H1 (cell line): ENCODE measurements around the gene RUFY3. TPM values are rescaled to one million over a fixed set of nuclear protein-coding genes. Genes with fewer than 3 reads are reported as not detected.
A peak's percentile ranks its signal among the peaks of the same experiment; 100 is the strongest.

Experiments used
- CTCF ChIA-PET: fragments of 300-600 bp; sonication (Branson Sonifier 250); formaldehyde crosslinking; loops from one replicate; lab custom pipeline; 2021; ENCODE audit not compliant: partially characterized antibody; lab: Charles Lee
- POLR2A ChIA-PET: fragments of 300-600 bp; sonication (Branson Sonifier 250); formaldehyde crosslinking; loops from one replicate; lab custom pipeline; 2021; ENCODE audit warnings: inconsistent platforms; ENCODE audit not compliant: partially characterized antibody; lab: Charles Lee
- DNase-seq, 2 experiments: peaks; one replicate each; pipeline versions ENCODE4 v3.0.0 to v3.0.0-alpha.2; 2010 to 2022; ENCODE audit warnings: low spot score in 2 of 2, low read depth in 1 of 2, mixed read lengths in 1 of 2
- FAIRE-seq: peaks from 2 replicates; lab custom pipeline; 2011; peaks lifted over from hg19 to GRCh38; lab: Jason Lieb, UNC
- H2AFZ ChIP-seq: 2 replicates; pipeline ENCODE4 v1.8.1; 2012; ENCODE audit warnings: low read length, inconsistent platforms
- H2AK5ac ChIP-seq: 2 replicates; pipeline ENCODE4 v1.6.1; 2013; ENCODE audit warnings: low read depth, low read length
- H2BK120ac ChIP-seq: replicated peaks from 2 replicates; pipeline ENCODE3; 2013; ENCODE audit warnings: low read depth, low read length, inconsistent platforms
- H2BK12ac ChIP-seq: 2 replicates; pipeline ENCODE4 v1.6.1; 2013; ENCODE audit warnings: low read depth, low read length
- H2BK15ac ChIP-seq: 2 replicates; pipeline ENCODE4 v1.6.1; 2013; ENCODE audit warnings: low read length
- H2BK20ac ChIP-seq: 2 replicates; pipeline ENCODE4 v1.6.1; 2013; ENCODE audit warnings: low read length
- H2BK5ac ChIP-seq: 2 replicates; pipeline ENCODE4 v1.6.1; 2013; ENCODE audit warnings: low read depth, low read length
- H3K14ac ChIP-seq: 2 replicates; pipeline ENCODE4 v1.6.1; 2013; ENCODE audit warnings: inconsistent platforms; ENCODE audit not compliant: insufficient read length
- H3K18ac ChIP-seq: 2 replicates; pipeline ENCODE4 v1.6.1; 2013; ENCODE audit warnings: low read length; ENCODE audit errors: extremely low read depth
- H3K23ac ChIP-seq: 2 replicates; pipeline ENCODE4 v1.6.1; 2013; ENCODE audit warnings: inconsistent platforms; ENCODE audit not compliant: insufficient read length
- H3K23me2 ChIP-seq: 2 replicates; pipeline ENCODE4 v1.6.1; 2013; ENCODE audit warnings: low read depth, low read length
- H3K27ac ChIP-seq: 2 replicates; pipeline ENCODE4 v1.6.1; 2011; ENCODE audit warnings: low read depth, low read length, inconsistent platforms
- H3K27me3 ChIP-seq, 4 experiments: replicated peaks in 1 of 4; 1 replicate in 1 of 4; 2 replicates in 3 of 4; pipeline versions ENCODE4 v1.6.1 to v1.8.1; 2011 to 2013; ENCODE audit warnings: low read length in 3 of 4, mild to moderate bottlenecking in 3 of 4, inconsistent platforms in 2 of 4, mixed read lengths in 2 of 4, moderate library complexity in 1 of 4; ENCODE audit not compliant: control insufficient read depth in 3 of 4, insufficient read depth in 3 of 4; ENCODE audit errors: extremely low read depth in 1 of 4
- H3K36me3 ChIP-seq, 4 experiments: 2 replicates each; pipeline versions ENCODE4 v1.6.1 to v1.8.1; 2011 to 2013; ENCODE audit warnings: mild to moderate bottlenecking in 4 of 4, low read length in 3 of 4, moderate library complexity in 2 of 4, control low read depth in 1 of 4, inconsistent platforms in 1 of 4; ENCODE audit not compliant: insufficient read depth in 4 of 4, control insufficient read depth in 2 of 4
- H3K4ac ChIP-seq: replicated peaks from 2 replicates; pipeline ENCODE3; 2013; ENCODE audit warnings: low read length, low read depth, mixed read lengths, inconsistent platforms; ENCODE audit not compliant: insufficient read length
- H3K4me1 ChIP-seq, 4 experiments: replicated peaks in 1 of 4; 1 replicate in 1 of 4; 2 replicates in 3 of 4; pipeline versions ENCODE4 v1.6.1 to v1.8.1; 2011 to 2013; ENCODE audit warnings: low read length in 3 of 4, inconsistent platforms in 2 of 4, mixed read lengths in 1 of 4; ENCODE audit not compliant: insufficient read depth in 4 of 4, control insufficient read depth in 3 of 4
- H3K4me2 ChIP-seq, 2 experiments: 2 replicates each; pipeline versions ENCODE4 v1.6.1 to v1.8.1; 2011 to 2013; ENCODE audit warnings: low read depth in 2 of 2, low read length in 2 of 2, control low read depth in 1 of 2, inconsistent platforms in 1 of 2, mild to moderate bottlenecking in 1 of 2; ENCODE audit not compliant: insufficient read depth in 1 of 2
- H3K4me3 ChIP-seq, 4 experiments: fragments of 200-600, 300-600 bp in 1 of 4; sonication (generic), shearing (Covaris generic), sonication (Bioruptor Twin) in 1 of 4; 2 replicates each; pipeline versions ENCODE4 v1.5.1 to v1.8.1; 2011 to 2016; ENCODE audit warnings: low read length in 4 of 4, low read depth in 3 of 4, control low read depth in 2 of 4, inconsistent platforms in 2 of 4, mild to moderate bottlenecking in 2 of 4, mixed read lengths in 1 of 4, moderate library complexity in 1 of 4; ENCODE audit not compliant: insufficient read depth in 2 of 4; ENCODE audit errors: extremely low read depth in 1 of 4
- H3K56ac ChIP-seq: replicated peaks from 2 replicates; pipeline ENCODE3; 2013; ENCODE audit warnings: low read depth, mild to moderate bottlenecking, mixed read lengths, low read length, inconsistent platforms; ENCODE audit not compliant: insufficient read length
- H3K79me1 ChIP-seq: 2 replicates; pipeline ENCODE4 v1.6.1; 2013; ENCODE audit warnings: low read depth, low read length, control low read depth
- H3K79me2 ChIP-seq, 2 experiments: 2 replicates each; pipeline versions ENCODE4 v1.6.1 to v1.8.1; 2012 to 2013; ENCODE audit warnings: low read length in 2 of 2, mild to moderate bottlenecking in 2 of 2, inconsistent platforms in 1 of 2; ENCODE audit not compliant: insufficient read depth in 2 of 2, control insufficient read depth in 1 of 2
- H3K9ac ChIP-seq, 4 experiments: replicated peaks in 1 of 4; 1 replicate in 1 of 4; 2 replicates in 3 of 4; pipeline versions ENCODE4 v1.6.1 to v1.8.1; 2011 to 2013; ENCODE audit warnings: low read depth in 3 of 4, low read length in 3 of 4, control low read depth in 2 of 4, mild to moderate bottlenecking in 2 of 4, moderate library complexity in 2 of 4, inconsistent platforms in 1 of 4; ENCODE audit errors: extremely low read depth in 1 of 4
- H3K9me3 ChIP-seq, 2 experiments: 2 replicates each; pipeline versions ENCODE4 v1.6.1 to v1.8.1; 2012 to 2013; ENCODE audit warnings: mild to moderate bottlenecking in 2 of 2, moderate library complexity in 2 of 2, control low read depth in 1 of 2, inconsistent platforms in 1 of 2, low read depth in 1 of 2, low read length in 1 of 2, mixed read lengths in 1 of 2; ENCODE audit not compliant: insufficient read depth in 2 of 2
- H4K20me1 ChIP-seq, 2 experiments: replicated peaks in 1 of 2; 2 replicates each; pipeline versions ENCODE3 to v1.8.1; 2011 to 2013; ENCODE audit warnings: inconsistent platforms in 2 of 2, low read length in 2 of 2, mild to moderate bottlenecking in 1 of 2; ENCODE audit not compliant: insufficient read depth in 2 of 2, control insufficient read depth in 1 of 2
- H4K5ac ChIP-seq: 2 replicates; pipeline ENCODE4 v1.6.1; 2013; ENCODE audit warnings: low read length, low read depth, mixed read lengths, inconsistent platforms; ENCODE audit not compliant: insufficient read length
- H4K8ac ChIP-seq: 2 replicates; pipeline ENCODE4 v1.8.0; 2013; ENCODE audit warnings: mild to moderate bottlenecking, moderate library complexity, low read length, inconsistent platforms; ENCODE audit not compliant: insufficient read depth; ENCODE audit errors: extremely low read depth
- H4K91ac ChIP-seq: replicated peaks from 2 replicates; pipeline ENCODE3; 2013; ENCODE audit warnings: low read length, mixed read lengths, inconsistent platforms; ENCODE audit not compliant: insufficient read length
- ATF3 ChIP-seq: IDR thresholded peaks from 2 replicates; pipeline ENCODE4 v1.6.1; 2011; ENCODE audit warnings: low read depth, mild to moderate bottlenecking, low read length; ENCODE audit not compliant: insufficient read depth
- EGR1 ChIP-seq: IDR thresholded peaks from 2 replicates; pipeline ENCODE4 v1.6.1; 2011; ENCODE audit warnings: low read depth, low read length, borderline replicate concordance
- HDAC2 ChIP-seq, 2 experiments: fragments of 300-600 bp in 1 of 2; sonication (generic) in 1 of 2; IDR thresholded peaks; 2 replicates each; pipeline ENCODE4 v1.6.1; 2011 to 2012; ENCODE audit warnings: low read depth in 2 of 2, low read length in 2 of 2, mild to moderate bottlenecking in 2 of 2, moderate library complexity in 2 of 2, borderline replicate concordance in 1 of 2, inconsistent platforms in 1 of 2
- JUND ChIP-seq: IDR thresholded peaks from 2 replicates; pipeline ENCODE4 v1.6.1; 2011; ENCODE audit warnings: mild to moderate bottlenecking, improper control_type of control experiment, low read length
- WGBS, 2 experiments: shearing (Covaris generic) in 1 of 2; methylation state at CpG; one replicate each; pipeline versions ENCODE4 v1.1.6 to v1.1.7; 2013 to 2015; ENCODE audit warnings: low lambda C conversion rate in 2 of 2, mixed read lengths in 2 of 2, inconsistent platforms in 1 of 2, low coverage in 1 of 2, missing lambda C conversion rate in 1 of 2; ENCODE audit not compliant: insufficient replicate concordance in 2 of 2, insufficient coverage in 1 of 2, insufficient read length in 1 of 2; ENCODE audit errors: extremely low coverage in 1 of 2, missing lambda C conversion rate in 1 of 2; 5-methylcytosine and 5-hydroxymethylcytosine counted together
- polyA plus RNA-seq, 7 experiments: library from polyadenylated mRNA; depleted of rRNA in 3 of 7; stranded (reverse) in 5 of 7; unstranded in 2 of 7; fragments of >200 nt in 5 of 7; fragments of 200-250 nt in 2 of 7; gene quantifications; 1 replicate in 5 of 7; 2 replicates in 1 of 7; 4 replicates in 1 of 7; pipeline versions ENCODE4 v1.2.1 to v1.2.3, GENCODE V29; 2011 to 2013; ENCODE audit warnings: missing spikeins in 2 of 7, mixed read lengths in 2 of 7
- total RNA-seq: library from RNA; stranded (reverse); fragmentation: NEBNext Ultra II Directional; extraction: Animal tissue kit (Norgen Biotek cat#: 25700); gene quantifications from 2 replicates; pipeline ENCODE4 v1.2.1, GENCODE V29; 2021

Gene RUFY3
- total and polyA plus RNA-seq, 2 of the 8 experiments (the other 6 are each of a cell fraction or from before 2014, with no cell fraction given), result 7.8 to 33.1 TPM

GRCh38 chr4:70688795-70689231 is 33.0 kb upstream of the RUFY3 start:
- POLR2A ChIA-PET, result interaction anchor here (0.9 to 7.7 kb wide), 5 partner anchors 12 to 104 kb away, joined by 3 to 86 read pairs (median 4); no protein-coding TSS in a partner anchor
- Histone ChIP-seq H3K14ac (no peak overlapping the region), H4K20me1 (no peaks in the 10 kb centered on the region), H3K4ac (peak overlapping the region; percentile 79), H4K91ac (peak overlapping the region; percentile 70), H3K18ac (peak overlapping the region; percentile 75; the same call in 1 of the 2 replicates), H3K23me2 (peaks cover 13% of the 10 kb centered on the region; the same call in 1 of the 2 replicates), H4K8ac (peak overlapping the region; percentile 88; the same call in 1 of the 2 replicates), H2BK12ac (no peak overlapping the region; the same call in 1 of the 2 replicates), H3K79me2 (peaks cover 6 to 32% of the 10 kb centered on the region in 2 experiments), H4K5ac (peak overlapping the region; percentile 18), H2AFZ (peak overlapping the region; percentile 68), H3K4me2 (peak overlapping the region; percentile 77 to 93), H3K36me3 (peaks cover 0 to 15% (median 1%) of the 10 kb centered on the region in 4 experiments; a peak in 1 of 8 replicates), H3K79me1 (peaks cover 2% of the 10 kb centered on the region; the same call in 1 of the 2 replicates), H3K9ac (peak overlapping the region; percentile 91 to 94 (median 92)), H2BK120ac (no peak overlapping the region), H2BK20ac (no peak overlapping the region), H3K9me3 (no peaks in the 10 kb centered on the region), H2AK5ac (peak overlapping the region; percentile 40; the same call in 1 of the 2 replicates), H3K23ac (no peak overlapping the region)
- no peak for DNase-seq
- TF ChIP-seq EGR1 (peak; percentile 75; the same call in 1 of the 2 replicates), ATF3 (no peak), JUND (no peak), HDAC2 (IDR thresholded peaks at IDR 0.05; ENCODE audit: borderline replicate concordance in 1 of 2, low read depth in 2 of 2, low read length in 2 of 2) (0 out of 4 replicates have a peak, but pooled peaks of 1 of the 2 experiments have one; percentile 11)
- TF ChIP-seq, all 59 proteins: peak for 2
- WGBS, 2 experiments, result 5% methylated on average over 19 of the region's 19 CpGs; no CpG with 5 or more reads in 1 of the 2 experiments
- CTCF ChIA-PET, result interaction anchor here (0.5 to 3.4 kb wide), 12 partner anchors 9 to 270 kb away, joined by 3 to 36 read pairs (median 4); partner anchors contain the start of gene RUFY3
- no peak overlapping the region for H2BK15ac ChIP-seq
- H2BK5ac ChIP-seq, result peak overlapping the region; percentile 96
- H3K4me3 ChIP-seq, result peak overlapping the region; percentile 79 to 99 (median 91)
- H3K56ac ChIP-seq, result peak overlapping the region; percentile 20
- no peak for FAIRE-seq
- H3K27me3 ChIP-seq, result no peaks in the 10 kb centered on the region
- H3K27ac ChIP-seq, result peak overlapping the region; percentile 86
- H3K4me1 ChIP-seq, result peaks cover 0 to 2% (median 0%) of the 10 kb centered on the region in 4 experiments; a peak in 2 of 7 replicates
